Embryonic facial prominence (tissue), 1 donor: ENCODE data around the gene LHFPL3.
"Not testable (repeated sequence)": the region's sequence is repeated elsewhere in the genome, so short reads cannot be mapped to it uniquely, and the experiment has no call there.

Experiments used
- DNase-seq: peaks from one replicate; pipeline ENCODE4 v3.0.0-alpha.2; 2016; ENCODE audit errors: extremely low spot score

Gene LHFPL3

DNA sequence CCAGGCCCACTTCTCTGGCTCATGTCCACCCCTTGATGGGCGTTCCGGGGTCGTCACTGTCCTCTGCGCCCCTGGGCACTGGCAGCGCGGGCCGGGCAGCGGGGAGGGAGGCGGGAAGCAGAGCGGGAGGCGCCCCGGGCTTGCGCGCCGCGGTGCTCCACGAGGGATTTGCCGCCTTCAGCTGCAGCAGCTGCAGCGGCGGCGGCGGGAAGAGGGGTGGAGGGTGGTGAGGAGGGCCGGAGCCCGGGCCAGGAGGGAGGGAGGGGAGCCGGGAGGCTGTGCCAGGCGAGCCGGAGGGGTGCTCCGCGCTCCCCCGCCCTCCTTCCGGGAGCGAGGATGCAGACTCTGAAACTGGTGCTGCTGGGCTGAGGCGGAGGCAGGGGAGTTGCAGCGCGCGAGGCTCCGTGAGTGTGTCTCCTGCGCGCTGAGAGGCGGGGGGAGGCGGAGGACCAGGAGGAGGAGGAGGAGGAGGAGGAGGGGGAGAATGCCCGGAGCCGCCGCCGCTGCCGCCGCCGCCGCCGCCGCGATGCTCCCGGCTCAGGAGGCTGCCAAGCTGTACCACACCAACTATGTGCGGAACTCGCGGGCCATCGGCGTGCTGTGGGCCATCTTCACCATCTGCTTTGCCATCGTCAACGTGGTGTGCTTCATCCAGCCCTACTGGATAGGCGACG lies at the start of gene LHFPL3:
Gene LHFPL3, plus strand, starts transcription at position 308 of the 674 bp plus-strand sequence.
- DNase-seq, result no peak

DNA sequence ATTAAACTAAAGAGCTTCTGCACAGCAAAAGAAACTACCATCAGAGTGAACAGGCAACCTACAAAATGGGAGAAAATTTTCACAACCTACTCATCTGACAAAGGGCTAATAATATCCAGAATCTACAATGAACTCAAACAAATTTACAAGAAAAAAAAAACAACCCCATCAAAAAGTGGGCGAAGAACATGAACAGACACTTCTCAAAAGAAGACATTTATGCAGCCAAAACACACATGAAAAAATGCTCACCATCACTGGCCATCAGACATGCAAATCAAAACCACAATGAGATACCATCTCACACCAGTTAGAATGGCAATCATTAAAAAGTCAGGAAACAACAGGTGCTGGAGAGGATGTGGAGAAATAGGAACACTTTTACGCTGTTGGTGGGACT lies 46.7 kb upstream of the LHFPL3 start:
- not testable (repeated sequence) for DNase-seq

GRCh38 chr7:104286839-104287238 lies 41.6 kb upstream of the LHFPL3 start:
- DNase-seq, result no peak

- no peak for DNase-seq
Observed at GRCh38 chr7:104288137-104288536, 40.3 kb upstream of the LHFPL3 start.

DNA sequence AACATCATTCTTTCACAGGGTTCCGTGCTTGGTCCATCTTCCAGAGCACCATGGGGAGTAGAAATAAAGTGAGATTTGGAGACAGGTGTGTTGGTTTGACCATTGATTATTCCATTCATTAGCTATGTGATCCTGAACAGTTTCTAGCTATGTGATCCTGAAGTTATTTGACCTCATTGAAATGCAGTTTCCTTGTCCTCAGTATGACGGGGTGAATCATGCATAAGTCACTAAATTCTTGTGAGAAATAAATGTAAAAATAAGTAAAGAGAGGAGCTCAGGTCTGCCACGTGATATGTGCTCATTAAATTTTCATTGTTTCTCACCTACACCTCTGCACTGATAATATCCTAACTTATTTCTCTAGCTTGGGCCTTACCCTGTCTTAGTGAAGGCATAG lies 34.1 kb upstream of the LHFPL3 start:
- no peak for DNase-seq

DNA sequence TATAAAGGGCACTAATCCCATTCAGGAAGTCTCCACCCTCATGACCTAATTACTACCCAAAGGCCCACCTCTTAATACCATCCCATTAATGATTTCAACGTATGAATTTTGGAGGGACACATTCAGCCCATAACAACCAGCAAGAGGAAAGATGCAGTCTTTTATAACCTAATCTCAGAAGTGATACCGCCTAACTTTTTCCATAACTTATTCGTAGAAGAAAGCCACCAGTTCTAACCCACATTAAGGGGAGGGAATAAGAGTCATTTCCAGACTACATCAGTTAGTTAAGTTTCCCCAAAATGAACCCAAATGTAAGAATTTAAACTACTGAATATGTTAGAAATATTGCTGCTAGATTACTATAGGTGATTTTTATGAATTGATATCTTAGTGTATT lies 32.1 kb upstream of the LHFPL3 start:
- DNase-seq, result no peak

DNA sequence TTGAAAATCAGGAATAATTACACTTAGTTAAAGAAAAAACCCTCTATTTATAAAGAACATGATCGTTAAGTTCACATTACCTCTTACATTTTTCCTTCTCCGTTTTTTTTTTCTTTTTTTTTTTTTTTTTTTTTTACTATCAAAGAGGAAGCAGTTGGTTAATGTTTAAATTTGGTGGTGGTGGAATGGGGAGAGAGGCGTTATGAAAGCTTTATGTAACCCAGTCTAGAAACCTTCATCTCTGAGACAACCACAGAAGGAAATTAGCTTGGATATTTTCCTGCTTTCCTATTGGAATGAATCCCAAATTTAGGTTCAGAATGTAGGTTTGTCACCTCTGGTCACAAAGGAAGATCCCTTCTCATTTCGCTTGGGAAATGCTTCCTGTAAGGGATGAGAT lies 31.5 kb upstream of the LHFPL3 start:
- no peak for DNase-seq

- no peak for DNase-seq
Observed at GRCh38 chr7:104299323-104299722, 29.1 kb upstream of the LHFPL3 start.

- no peak for DNase-seq
Observed at GRCh38 chr7:104299777-104300176, 28.6 kb upstream of the LHFPL3 start.

GRCh38 chr7:104306793-104307192 lies 21.6 kb upstream of the LHFPL3 start:
- DNase-seq, result no peak

- no peak for DNase-seq
Observed at GRCh38 chr7:104317948-104318629, 10.3 kb upstream of the LHFPL3 start.

DNA sequence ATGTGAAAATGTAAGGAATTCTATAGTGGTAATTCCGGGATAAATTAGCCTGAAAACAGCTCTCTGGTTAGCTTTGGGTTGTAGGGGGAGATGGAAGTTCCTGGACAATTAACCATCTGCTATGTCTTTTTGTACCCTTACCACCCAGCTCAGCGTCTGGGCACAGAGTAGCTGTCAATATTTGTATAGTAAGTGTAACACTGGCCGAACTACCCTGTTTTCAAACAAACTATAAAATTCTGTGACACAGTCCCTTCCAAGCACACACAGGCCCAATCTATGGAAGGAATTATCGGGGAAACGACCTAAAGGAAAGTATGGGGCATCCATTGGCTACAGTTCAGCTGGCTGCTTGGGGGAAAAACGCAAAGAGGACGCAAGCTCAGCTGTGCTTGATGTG lies 869 bp upstream of the LHFPL3 start:
- no peak for DNase-seq

DNA sequence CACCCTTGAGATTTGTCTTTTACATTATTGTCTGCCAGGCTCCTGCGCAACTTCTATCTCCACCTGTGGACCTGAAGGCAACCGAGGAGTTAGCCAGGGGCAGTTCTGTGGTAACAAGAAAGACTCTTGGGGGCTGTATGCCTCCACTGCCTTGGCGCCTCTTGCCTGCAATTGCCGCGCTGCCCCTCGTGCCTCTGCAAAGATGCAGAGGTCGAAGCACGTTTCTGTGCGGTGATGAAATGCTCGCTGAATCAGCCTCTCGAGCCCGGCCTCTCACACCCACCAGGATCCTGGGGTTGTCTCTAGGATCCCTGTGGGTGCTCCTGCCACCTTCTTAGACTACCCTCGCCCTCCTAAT lies 486 bp upstream of the LHFPL3 start:
- no peak for DNase-seq

GRCh38 chr7:104328970-104329825 lies 795 bp downstream of the LHFPL3 start:
- DNase-seq, result no peak

DNA sequence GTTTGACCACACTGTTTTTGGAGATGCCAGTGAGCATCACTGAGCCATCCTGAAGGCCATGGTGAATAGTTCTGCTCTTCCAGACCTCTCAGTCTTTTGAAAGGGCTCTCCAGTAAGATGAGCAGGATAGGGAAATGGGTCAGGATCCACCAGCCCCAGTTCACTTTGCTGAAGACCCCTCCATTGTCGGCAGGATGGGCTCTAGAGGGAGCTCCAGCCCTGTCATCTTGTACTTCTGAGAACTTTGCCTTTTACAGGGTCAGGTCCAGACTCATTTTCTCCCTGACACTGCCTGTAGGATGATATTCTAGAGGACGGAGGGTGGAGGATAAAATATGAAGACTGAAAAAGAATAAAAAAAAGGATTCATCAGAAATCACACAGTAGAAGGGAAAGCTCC lies 13.1 kb downstream of the LHFPL3 start:
- DNase-seq, result no peak

GRCh38 chr7:104352736-104353135 lies 24.3 kb downstream of the LHFPL3 start:
- no peak for DNase-seq

DNA sequence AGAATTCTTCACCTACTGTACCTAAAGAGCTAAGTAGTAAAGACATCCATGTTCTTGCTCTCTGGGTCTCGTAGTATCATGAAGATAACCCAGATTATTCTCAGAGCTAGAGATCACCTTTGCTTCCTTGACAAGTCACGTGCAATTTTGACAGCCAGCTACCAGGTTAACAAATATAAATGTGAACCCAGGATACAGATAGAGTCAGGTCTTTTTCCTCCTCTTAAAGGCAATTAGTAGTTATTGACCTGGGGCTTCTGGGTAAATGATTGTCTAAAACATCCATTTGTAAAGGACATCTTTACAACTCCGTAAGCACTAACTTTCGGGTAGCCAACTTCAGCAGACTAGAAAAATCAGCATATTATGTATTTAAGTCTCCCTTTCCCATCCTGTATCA lies 28.8 kb downstream of the LHFPL3 start:
- DNase-seq, result no peak

DNA sequence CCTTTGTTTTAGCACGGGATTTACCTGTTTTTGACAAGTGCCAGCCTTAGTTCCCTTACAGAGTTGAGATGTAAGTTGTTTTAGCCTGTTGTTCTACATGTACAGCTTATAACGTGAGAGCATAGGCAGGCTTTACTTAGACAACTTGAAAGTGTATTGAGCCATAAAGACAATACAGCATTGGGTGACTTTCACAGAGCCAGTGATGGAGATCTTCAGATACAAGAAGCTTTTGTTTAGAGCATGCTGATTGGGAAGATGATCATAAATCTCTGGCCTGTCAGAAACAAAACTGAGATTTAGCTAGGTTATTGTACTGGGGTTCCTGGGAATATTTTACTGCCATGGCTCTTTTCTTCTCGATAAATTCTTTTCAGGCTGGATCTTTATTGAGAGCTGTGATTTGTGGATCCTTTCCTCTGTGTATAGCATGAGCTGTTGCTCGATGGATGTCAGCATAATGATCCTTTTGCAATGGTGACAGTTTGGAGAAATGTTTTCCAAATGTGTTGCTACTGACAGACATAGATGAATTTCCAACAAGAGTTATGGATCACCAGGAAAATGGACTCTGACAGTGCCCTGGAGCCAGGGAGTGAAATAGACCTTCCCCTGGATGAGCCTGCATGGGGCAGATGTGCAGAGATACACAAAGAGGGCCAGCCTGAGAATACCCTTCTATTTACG lies 30.2 kb downstream of the LHFPL3 start:
- no peak for DNase-seq

GRCh38 chr7:104362756-104363155 lies 34.4 kb downstream of the LHFPL3 start:
- DNase-seq, result no peak

DNA sequence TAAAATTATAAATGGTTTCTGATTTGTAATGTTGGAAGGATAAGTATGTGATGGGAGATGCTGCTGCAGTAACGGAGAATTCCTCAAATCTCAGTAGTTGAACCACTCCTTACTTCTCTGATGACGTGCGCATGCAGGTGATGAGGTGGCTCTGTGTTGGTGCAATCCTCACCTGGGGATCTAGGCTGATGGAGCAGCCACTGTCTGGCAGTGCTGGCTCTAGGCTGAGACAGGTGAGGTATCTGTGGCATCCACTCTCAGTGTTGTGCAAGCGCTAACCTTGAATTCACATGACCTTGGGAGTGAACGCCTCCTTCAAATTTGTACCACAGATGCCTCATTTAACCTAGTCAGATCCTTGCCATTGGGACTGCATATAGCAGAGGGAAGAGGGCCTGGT lies 35.0 kb downstream of the LHFPL3 start:
- no peak for DNase-seq

- DNase-seq, result no peak
Observed at GRCh38 chr7:104366390-104366789, 38.0 kb downstream of the LHFPL3 start.

GRCh38 chr7:104367926-104368325 lies 39.5 kb downstream of the LHFPL3 start:
- DNase-seq, result no peak
